BE2C (cell line): ENCODE measurements around the gene RILP. TPM values are rescaled to one million over a fixed set of nuclear protein-coding genes. Genes with fewer than 3 reads are reported as not detected.
"Not testable (repeated sequence)": the region's sequence is repeated elsewhere in the genome, so short reads cannot be mapped to it uniquely, and the experiment has no call there.

Experiments used
- DNase-seq: peaks from one replicate; pipeline ENCODE4 v3.0.0-alpha.2; 2020
- H3K27me3 ChIP-seq: fragments of 250-450 bp; sonication (Bioruptor Pico); 2 replicates; pipeline ENCODE4 v1.5.1; 2020; ENCODE audit warnings: mild to moderate bottlenecking
- H3K36me3 ChIP-seq: fragments of 250-450 bp; sonication (Bioruptor Pico); 2 replicates; pipeline ENCODE4 v1.5.1; 2020; ENCODE audit warnings: mild to moderate bottlenecking
- H3K4me1 ChIP-seq: fragments of 250-450 bp; sonication (Bioruptor Pico); 2 replicates; pipeline ENCODE4 v1.5.1; 2020
- H3K4me3 ChIP-seq: 2 replicates; pipeline ENCODE4 v1.5.1; 2011; ENCODE audit warnings: low read depth, low read length
- H3K9me3 ChIP-seq: fragments of 250-450 bp; sonication (Bioruptor Pico); 2 replicates; pipeline ENCODE4 v1.5.1; 2020
- CTCF ChIP-seq: IDR thresholded peaks from 2 replicates; pipeline ENCODE4 v1.5.1; 2012; ENCODE audit warnings: mild to moderate bottlenecking, low read depth, low read length
- polyA plus RNA-seq: library from polyadenylated mRNA; unstranded; fragments of >200 nt; gene quantifications from one replicate; pipeline ENCODE4 v1.2.1, GENCODE V29; 2012; ENCODE audit warnings: low read depth, missing spikeins; ENCODE audit not compliant: insufficient read length, insufficient read depth

The RILP gene
- 1.1 TPM for polyA plus RNA-seq

GRCh38 chr17:1649844-1650501 lies at the start of gene RILP:
Gene RILP, minus strand, starts transcription at chr17:1649866. Its CDS starts 62 bp downstream, at chr17:1649804.
- H3K27me3 ChIP-seq = no peaks in the 10 kb centered on the region
- H3K4me1 ChIP-seq = no peaks in the 10 kb centered on the region
- TF ChIP-seq CTCF = no peak
- H3K36me3 ChIP-seq = peaks cover 38% of the 10 kb centered on the region
- H3K4me3 ChIP-seq = peak within 1 kb of the TSS; percentile 46
- H3K9me3 ChIP-seq = no peaks in the 10 kb centered on the region
- DNase-seq = no peak

DNA sequence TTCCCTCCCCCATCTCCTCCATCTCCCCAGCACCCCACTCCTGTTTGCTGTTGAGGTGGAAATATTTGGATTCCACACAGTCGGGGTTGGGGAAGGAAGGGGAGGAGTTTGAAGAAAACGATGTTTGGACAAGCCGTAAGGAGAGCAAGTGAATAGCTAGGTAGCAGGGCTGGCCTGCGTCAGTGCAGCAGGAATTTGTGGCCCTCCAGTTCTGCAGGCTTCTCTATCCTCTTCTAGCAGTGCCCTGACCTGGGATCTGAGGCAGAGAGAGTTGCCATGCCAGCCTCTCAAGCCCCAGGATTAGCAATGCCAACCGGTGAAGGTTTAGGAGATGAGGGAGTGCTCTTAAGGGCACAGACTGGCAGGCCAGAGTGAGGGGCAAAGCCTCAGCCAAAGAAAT lies 48.0 kb upstream of the RILP start:
- no peak for DNase-seq
- H3K4me1 ChIP-seq = no peaks in the 10 kb centered on the region
- H3K36me3 ChIP-seq = no peaks in the 10 kb centered on the region
- TF ChIP-seq CTCF = no peak
- H3K4me3 ChIP-seq = no peak overlapping the region
- no peaks in the 10 kb centered on the region for H3K9me3 ChIP-seq
- no peaks in the 10 kb centered on the region for H3K27me3 ChIP-seq

DNA sequence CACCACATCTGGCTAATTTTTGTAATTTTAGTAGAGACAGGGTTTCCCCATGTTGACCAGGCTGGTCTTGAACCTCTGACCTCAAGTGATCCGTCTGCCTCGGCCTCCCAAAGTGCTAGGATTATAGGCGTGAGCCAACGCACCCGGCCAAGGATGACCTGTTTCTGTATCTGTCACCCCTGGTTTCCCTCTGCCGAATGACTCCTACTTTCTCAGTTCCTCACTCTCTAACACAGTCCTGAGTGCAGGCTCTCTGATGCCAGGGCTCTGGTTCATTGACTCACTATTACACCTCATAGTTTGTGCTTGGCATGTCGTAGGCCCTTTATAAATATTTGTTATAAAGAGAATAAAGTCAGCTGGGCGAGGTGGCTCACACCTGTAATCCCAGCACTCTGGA lies 45.7 kb upstream of the RILP start:
- H3K36me3 ChIP-seq = no peaks in the 10 kb centered on the region
- H3K4me1 ChIP-seq = no peaks in the 10 kb centered on the region
- H3K4me3 ChIP-seq = no peak overlapping the region
- TF ChIP-seq CTCF = no peak
- H3K9me3 ChIP-seq = no peaks in the 10 kb centered on the region
- DNase-seq = no peak
- H3K27me3 ChIP-seq = no peaks in the 10 kb centered on the region

- no peak overlapping the region for H3K4me3 ChIP-seq
- H3K4me1 ChIP-seq = no peaks in the 10 kb centered on the region
- TF ChIP-seq CTCF = no peak
- H3K27me3 ChIP-seq = no peaks in the 10 kb centered on the region
- H3K36me3 ChIP-seq = no peaks in the 10 kb centered on the region
- H3K9me3 ChIP-seq = no peaks in the 10 kb centered on the region
- DNase-seq = no peak
These were observed 43.7 kb upstream of the RILP start for GRCh38 chr17:1693339-1693738.

DNA sequence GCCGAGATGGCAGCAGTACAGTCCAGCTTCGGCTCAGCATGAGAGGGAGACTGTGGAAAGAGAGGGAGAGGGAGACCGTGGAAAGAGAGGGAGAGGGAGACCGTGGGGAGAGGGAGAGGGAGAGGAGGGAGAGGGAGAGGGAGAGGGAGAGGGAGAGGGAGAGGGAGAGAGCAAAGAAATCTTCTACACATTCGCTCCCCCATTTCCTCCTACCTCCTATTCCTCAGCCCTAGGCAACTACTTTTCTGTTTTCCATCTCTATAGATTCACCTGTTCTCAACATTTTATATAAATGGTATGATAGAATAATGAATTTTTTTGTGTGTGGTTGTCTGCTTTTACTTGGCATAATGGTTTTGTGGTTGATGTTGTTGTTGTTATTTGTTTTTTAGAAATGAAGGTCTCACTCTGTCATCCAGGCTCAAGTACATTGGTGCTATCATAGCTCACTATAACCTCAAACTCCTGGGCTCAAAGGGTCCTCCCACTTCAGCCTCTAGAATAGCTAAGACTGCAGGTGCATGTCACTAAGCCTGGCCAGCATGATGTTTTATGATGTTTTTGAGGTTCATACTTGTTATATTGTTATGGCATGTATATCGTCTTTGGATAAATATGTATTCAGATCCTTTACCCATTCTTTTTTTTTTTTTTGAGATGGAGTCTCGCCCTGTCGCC lies 41.0 kb upstream of the RILP start:
- Histone ChIP-seq H3K27me3 (no peaks in the 10 kb centered on the region), H3K36me3 (no peaks in the 10 kb centered on the region), H3K4me1 (no peaks in the 10 kb centered on the region), H3K9me3 (no peaks in the 10 kb centered on the region), H3K4me3 (no peak overlapping the region)
- no peak for DNase-seq
- TF ChIP-seq CTCF = no peak

DNA sequence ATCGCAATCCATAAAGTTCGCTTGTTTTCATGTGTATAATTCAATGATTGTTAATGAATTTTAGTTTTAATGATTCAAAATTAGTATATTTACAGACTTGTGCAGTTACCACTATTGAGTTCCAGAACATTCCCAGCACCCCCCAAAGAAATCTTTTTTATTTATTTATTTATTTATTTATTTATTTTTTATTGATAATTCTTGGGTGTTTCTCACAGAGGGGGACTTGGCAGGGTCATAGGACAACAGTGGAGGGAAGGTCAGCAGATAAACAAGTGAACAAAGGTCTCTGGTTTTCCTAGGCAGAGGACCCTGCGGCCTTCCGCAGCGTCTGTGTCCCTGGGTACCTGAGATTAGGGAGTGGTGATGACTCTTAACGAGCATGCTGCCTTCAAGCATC lies 38.7 kb upstream of the RILP start:
- DNase-seq, H3K9me3 ChIP-seq, H3K27me3 ChIP-seq, H3K4me1 ChIP-seq, H3K36me3 ChIP-seq, H3K4me3 ChIP-seq: not testable (repeated sequence)
